Fibroblast of lung (primary cell): Measurements from ENCODE around the gene MTMR4. TPM values are rescaled to one million over a fixed set of nuclear protein-coding genes. Genes with fewer than 3 reads are reported as not detected.

ENCODE experiments used
- DNase-seq, 2 donors: peaks; one replicate each; pipeline versions ENCODE4 v3.0.0 to v3.0.0-alpha.2; 2010; ENCODE audit warnings: low read depth in 2 of 2
- H2AFZ ChIP-seq: 2 replicates; pipeline ENCODE4 v1.5.1; 2012; ENCODE audit warnings: low read length, control low read depth, inconsistent platforms
- H3K27ac ChIP-seq: 2 replicates; pipeline ENCODE4 v1.5.1; 2011; ENCODE audit warnings: low read length, control low read depth; ENCODE audit not compliant: insufficient read depth
- H3K27me3 ChIP-seq: 2 replicates; pipeline ENCODE4 v1.5.1; 2011; ENCODE audit warnings: mild to moderate bottlenecking, low read length; ENCODE audit not compliant: control insufficient read depth, insufficient read depth
- H3K36me3 ChIP-seq: 2 replicates; pipeline ENCODE4 v1.5.1; 2011; ENCODE audit warnings: low read length; ENCODE audit not compliant: control insufficient read depth, insufficient read depth
- H3K4me1 ChIP-seq: 2 replicates; pipeline ENCODE4 v1.5.1; 2011; ENCODE audit warnings: low read length; ENCODE audit not compliant: control insufficient read depth, insufficient read depth; ENCODE audit errors: extremely low read depth
- H3K4me2 ChIP-seq: 2 replicates; pipeline ENCODE4 v1.5.1; 2011; ENCODE audit warnings: low read length, control low read depth; ENCODE audit not compliant: insufficient read depth; ENCODE audit errors: extremely low read depth
- H3K4me3 ChIP-seq, 4 experiments: fragments of 200-600 bp in 1 of 4; sonication (generic) in 1 of 4; replicated peaks in 1 of 4; 2 replicates each; pipeline ENCODE4 v1.5.1; 2011 to 2016; ENCODE audit warnings: low read length in 4 of 4, low read depth in 3 of 4, mild to moderate bottlenecking in 3 of 4, control low read depth in 2 of 4, inconsistent platforms in 1 of 4, mixed read lengths in 1 of 4; ENCODE audit not compliant: insufficient read depth in 1 of 4; ENCODE audit errors: control extremely low read depth in 1 of 4
- H3K79me2 ChIP-seq: 2 replicates; pipeline ENCODE4 v1.5.1; 2012; ENCODE audit warnings: mild to moderate bottlenecking, low read length, inconsistent platforms; ENCODE audit not compliant: control insufficient read depth, insufficient read depth
- H3K9ac ChIP-seq: 2 replicates; pipeline ENCODE4 v1.5.1; 2011; ENCODE audit warnings: mild to moderate bottlenecking, low read length, control low read depth; ENCODE audit not compliant: insufficient read depth
- H3K9me3 ChIP-seq: 2 replicates; pipeline ENCODE4 v1.5.1; 2012; ENCODE audit warnings: low read depth, low read length; ENCODE audit not compliant: control insufficient read depth, insufficient read depth
- H4K20me1 ChIP-seq: 2 replicates; pipeline ENCODE4 v1.5.1; 2011; ENCODE audit warnings: low read length; ENCODE audit not compliant: control insufficient read depth, insufficient read depth; ENCODE audit errors: extremely low read depth
- EZH2 ChIP-seq: IDR thresholded peaks from 2 replicates; pipeline ENCODE4 v1.5.1; 2012; ENCODE audit warnings: low read length, control low read depth, mild to moderate bottlenecking; ENCODE audit errors: missing control alignments
- polyA plus RNA-seq, 2 donors: library from polyadenylated mRNA; depleted of rRNA in 1 of 2; stranded (reverse) in 1 of 2; unstranded in 1 of 2; fragments of >200 nt; gene quantifications; 2 replicates each; pipeline ENCODE4 v1.2.1, GENCODE V29; 2011 to 2012; ENCODE audit warnings: missing spikeins in 1 of 2
- total RNA-seq: library from RNA; depleted of rRNA; stranded (reverse); fragments of >200 nt; gene quantifications from 2 replicates; pipeline ENCODE4 v1.2.1, GENCODE V29; 2014
- TF ChIP-seq, protein P1 (sequence below), 2 donors: IDR thresholded peaks in 1 of 2; conservative IDR thresholded peaks in 1 of 2; 1 replicate in 1 of 2; 2 replicates in 1 of 2; pipeline ENCODE4 v1.5.1; 2011 to 2012; ENCODE audit warnings: low read length in 2 of 2, control low read depth in 1 of 2, inconsistent platforms in 1 of 2, low read depth in 1 of 2, mild to moderate bottlenecking in 1 of 2

MTMR4 gene
- total and polyA plus RNA-seq, 2 donors (not counting 1 experiment from before 2014, with no cell fraction given), result 22.1 to 40.0 TPM

DNA sequence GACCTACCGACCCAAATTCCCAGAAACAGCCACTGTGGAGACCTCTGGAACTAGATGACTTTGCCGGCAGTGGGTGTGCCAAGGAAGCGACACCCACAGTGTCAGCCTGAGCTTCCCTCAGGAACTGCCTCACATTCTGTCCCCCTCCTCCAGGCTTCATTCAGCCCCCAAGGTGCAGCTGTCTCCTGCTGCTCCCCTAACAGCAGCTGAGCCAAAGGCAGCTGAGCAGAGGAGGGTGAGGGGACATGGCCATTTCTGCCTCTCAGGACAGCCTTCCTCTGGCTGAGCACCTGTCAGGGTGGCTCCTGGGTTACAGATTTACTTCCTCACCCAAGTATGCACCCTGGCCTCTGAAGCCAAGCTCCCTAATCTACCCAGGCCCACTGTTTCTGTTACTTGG, 22.1 kb upstream of the MTMR4 start:
- H2AFZ ChIP-seq, result no peak overlapping the region
- H3K9me3 ChIP-seq, result no peaks in the 10 kb centered on the region
- DNase-seq, result no peak
- no peak overlapping the region for H3K4me3 ChIP-seq
- H4K20me1 ChIP-seq, result no peaks in the 10 kb centered on the region
- H3K27ac ChIP-seq, result no peak overlapping the region
- no peak for TF ChIP-seq EZH2
- TF ChIP-seq, protein P1, sequence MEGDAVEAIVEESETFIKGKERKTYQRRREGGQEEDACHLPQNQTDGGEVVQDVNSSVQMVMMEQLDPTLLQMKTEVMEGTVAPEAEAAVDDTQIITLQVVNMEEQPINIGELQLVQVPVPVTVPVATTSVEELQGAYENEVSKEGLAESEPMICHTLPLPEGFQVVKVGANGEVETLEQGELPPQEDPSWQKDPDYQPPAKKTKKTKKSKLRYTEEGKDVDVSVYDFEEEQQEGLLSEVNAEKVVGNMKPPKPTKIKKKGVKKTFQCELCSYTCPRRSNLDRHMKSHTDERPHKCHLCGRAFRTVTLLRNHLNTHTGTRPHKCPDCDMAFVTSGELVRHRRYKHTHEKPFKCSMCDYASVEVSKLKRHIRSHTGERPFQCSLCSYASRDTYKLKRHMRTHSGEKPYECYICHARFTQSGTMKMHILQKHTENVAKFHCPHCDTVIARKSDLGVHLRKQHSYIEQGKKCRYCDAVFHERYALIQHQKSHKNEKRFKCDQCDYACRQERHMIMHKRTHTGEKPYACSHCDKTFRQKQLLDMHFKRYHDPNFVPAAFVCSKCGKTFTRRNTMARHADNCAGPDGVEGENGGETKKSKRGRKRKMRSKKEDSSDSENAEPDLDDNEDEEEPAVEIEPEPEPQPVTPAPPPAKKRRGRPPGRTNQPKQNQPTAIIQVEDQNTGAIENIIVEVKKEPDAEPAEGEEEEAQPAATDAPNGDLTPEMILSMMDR (conservative IDR thresholded peaks at IDR 0.05 in 1 of 2, IDR thresholded peaks at IDR 0.05 in 1 of 2; ENCODE audit: low read depth in 1 of 2, low read length in 2 of 2), result no peak
- H3K36me3 ChIP-seq, result no peaks in the 10 kb centered on the region
- no peaks in the 10 kb centered on the region for H3K79me2 ChIP-seq
- no peak overlapping the region for H3K9ac ChIP-seq
- H3K4me1 ChIP-seq, result peaks cover 10% of the 10 kb centered on the region
- peaks cover 8% of the 10 kb centered on the region for H3K27me3 ChIP-seq
- no peak overlapping the region for H3K4me2 ChIP-seq

DNA sequence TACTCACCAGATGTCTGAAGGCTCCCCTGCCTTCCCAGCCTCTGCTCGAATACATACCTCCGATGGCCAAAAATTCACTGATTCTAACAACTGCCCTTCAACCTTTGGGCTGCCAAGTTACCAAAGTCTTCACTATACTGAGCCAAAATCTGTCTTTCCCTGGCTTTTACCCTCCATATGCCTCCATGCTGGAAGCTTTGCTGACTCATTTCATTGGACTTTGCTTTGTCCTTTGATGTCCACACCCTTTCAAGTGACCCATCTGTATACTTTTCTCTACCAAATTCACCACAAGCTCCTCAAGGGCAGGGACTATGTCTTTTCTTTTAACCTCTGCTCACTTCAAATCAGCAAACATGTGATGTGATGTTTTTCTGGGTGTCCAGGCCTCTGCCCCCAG, 21.0 kb upstream of the MTMR4 start:
- Histone ChIP-seq H3K36me3 (no peaks in the 10 kb centered on the region), H3K4me2 (peak overlapping the region; percentile 6), H3K27ac (no peak overlapping the region), H3K4me1 (peaks cover 10% of the 10 kb centered on the region), H3K9me3 (no peaks in the 10 kb centered on the region), H3K9ac (no peak overlapping the region), H3K27me3 (peaks cover 10% of the 10 kb centered on the region), H4K20me1 (no peaks in the 10 kb centered on the region), H2AFZ (no peak overlapping the region), H3K4me3 (no peak overlapping the region), H3K79me2 (no peaks in the 10 kb centered on the region)
- peak; percentile 61 to 62 for DNase-seq
- TF ChIP-seq, protein P1 (conservative IDR thresholded peaks at IDR 0.05 in 1 of 2, IDR thresholded peaks at IDR 0.05 in 1 of 2; ENCODE audit: low read depth in 1 of 2, low read length in 2 of 2), result no peak
- no peak for TF ChIP-seq EZH2

DNA sequence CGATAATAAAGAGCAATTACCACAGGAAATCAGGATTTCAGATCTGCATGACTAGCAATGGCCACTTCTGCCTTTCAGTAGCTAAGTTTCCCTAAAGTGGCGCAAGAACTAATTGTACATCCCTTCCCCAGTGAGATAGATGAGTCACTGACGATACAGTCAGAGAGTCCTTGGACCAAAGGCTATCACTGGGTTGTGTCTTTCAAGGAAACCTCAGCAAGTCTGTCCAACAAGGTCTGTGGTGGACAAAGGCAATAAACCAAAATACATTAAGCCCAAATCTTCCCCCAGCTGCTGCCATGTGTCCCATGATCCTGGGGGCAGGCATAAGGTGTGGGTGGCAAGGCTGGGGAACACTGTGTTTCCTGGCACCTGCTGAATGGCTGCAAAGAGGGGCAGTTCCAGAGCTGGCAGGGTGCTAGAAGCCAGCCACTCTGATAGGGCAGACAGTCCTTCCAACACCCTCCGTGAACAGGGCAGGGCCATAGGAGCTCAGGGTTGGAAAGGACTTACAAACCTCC, 20.5 kb upstream of the MTMR4 start:
- H3K4me2 ChIP-seq, result peak overlapping the region; percentile 6
- DNase-seq, result peak; percentile 51 to 57
- no peak overlapping the region for H3K9ac ChIP-seq
- H3K27ac ChIP-seq, result no peak overlapping the region
- no peaks in the 10 kb centered on the region for H3K36me3 ChIP-seq
- peaks cover 10% of the 10 kb centered on the region for H3K27me3 ChIP-seq
- H4K20me1 ChIP-seq, result no peaks in the 10 kb centered on the region
- H3K4me1 ChIP-seq, result peaks cover 10% of the 10 kb centered on the region
- no peaks in the 10 kb centered on the region for H3K79me2 ChIP-seq
- TF ChIP-seq, protein P1 (conservative IDR thresholded peaks at IDR 0.05 in 1 of 2, IDR thresholded peaks at IDR 0.05 in 1 of 2; ENCODE audit: low read depth in 1 of 2, low read length in 2 of 2), result no peak
- TF ChIP-seq EZH2, result no peak
- H3K4me3 ChIP-seq, result no peak overlapping the region
- H2AFZ ChIP-seq, result no peak overlapping the region
- H3K9me3 ChIP-seq, result no peaks in the 10 kb centered on the region
